ENCODE measurements around the gene EDA. TPM values are rescaled to one million over a fixed set of nuclear protein-coding genes. Genes with fewer than 3 reads are reported as not detected.

EDA gene
- total and polyA plus RNA-seq, 2 of the 13 experiments (the other 11 are each of a cell fraction or from before 2014, with no cell fraction given) = 8.8 to 11.2 TPM

DNA sequence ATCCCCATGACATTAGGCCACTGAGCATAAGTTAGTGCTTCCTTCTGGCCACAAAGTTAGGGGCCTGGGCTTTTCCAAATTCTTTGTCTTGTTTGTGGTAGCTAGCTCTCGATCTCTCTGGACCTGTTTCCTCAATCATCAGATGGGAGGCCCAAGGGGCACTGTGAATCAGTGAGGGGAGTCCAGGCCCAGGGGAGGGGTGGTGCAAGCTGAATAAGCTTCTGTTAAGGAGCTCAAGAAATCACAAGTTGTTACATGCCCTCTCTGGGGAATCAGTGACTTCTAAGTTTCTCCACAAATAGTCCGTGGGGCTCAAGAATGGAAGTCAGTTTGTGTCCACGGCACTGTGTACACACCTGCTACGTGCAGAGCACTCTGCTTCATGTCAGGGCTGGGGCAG, 418.7 kb downstream of the EDA start:
- Histone ChIP-seq H3K9me3 (ENCODE audit: low read length) (no peaks in the 10 kb centered on the region), H3K4me1 (ENCODE audit: insufficient read depth, low read length) (peaks cover 17% of the 10 kb centered on the region), H3K27ac (ENCODE audit: extremely low read length, insufficient read depth, low read length) (no peak overlapping the region), H3K9ac (ENCODE audit: insufficient read depth, low read depth, low read length) (no peak overlapping the region), H3K79me2 (ENCODE audit: insufficient read depth, low read length) (no peaks in the 10 kb centered on the region), H3K4me3 (replicated peaks in 1 of 3; ENCODE audit: insufficient read depth in 1 of 3, low read depth in 2 of 3, low read length in 3 of 3) (no peak overlapping the region), H3K36me3 (replicated peaks in 1 of 2; ENCODE audit: control insufficient read depth in 1 of 2, insufficient read depth in 2 of 2, low read length in 2 of 2) (no peaks in the 10 kb centered on the region), H4K20me1 (ENCODE audit: insufficient read depth, low read length) (no peaks in the 10 kb centered on the region), H3K27me3 (ENCODE audit: control insufficient read depth in 1 of 2, insufficient read depth in 2 of 2, low read length in 2 of 2) (no peaks in the 10 kb centered on the region), H2AFZ (ENCODE audit: low read length) (no peak overlapping the region), H3K4me2 (ENCODE audit: low read depth, low read length) (no peak overlapping the region)
- BruUV-seq (replicated peaks) = no TSS peak
- FAIRE-seq = no peak
- intact Hi-C loops (cut with micrococcal nuclease; ENCODE audit: unreplicated experiment) = loop anchor here (5.0 kb wide), 2 partner anchors 63 to 542 kb away; no protein-coding TSS in a partner anchor
- WGBS (ENCODE audit: low lambda C conversion rate) = no CpG with 5 or more reads among the region's 4 CpGs
- DNase-seq (ENCODE audit: low spot score) = no peak
- POLR2A ChIA-PET = no interaction called here
- no peak for ATAC-seq
- TF ChIP-seq RFXANK (CRISPR knock-in tag; IDR thresholded peaks at IDR 0.05) (no peak), ZSCAN20 (CRISPR knock-in tag; IDR thresholded peaks at IDR 0.05; ENCODE audit: borderline replicate concordance) (no peak), ZNF18 (CRISPR knock-in tag; IDR thresholded peaks at IDR 0.05; ENCODE audit: insufficient replicate concordance) (no peak), TOE1 (CRISPR knock-in tag; IDR thresholded peaks at IDR 0.05) (no peak), ARNT (IDR thresholded peaks at IDR 0.05) (no peak), TBX2 (CRISPR knock-in tag; IDR thresholded peaks at IDR 0.05; ENCODE audit: borderline replicate concordance) (no peak), ZNF768 (CRISPR knock-in tag; IDR thresholded peaks at IDR 0.05) (no peak)
- TF ChIP-seq, protein P1, sequence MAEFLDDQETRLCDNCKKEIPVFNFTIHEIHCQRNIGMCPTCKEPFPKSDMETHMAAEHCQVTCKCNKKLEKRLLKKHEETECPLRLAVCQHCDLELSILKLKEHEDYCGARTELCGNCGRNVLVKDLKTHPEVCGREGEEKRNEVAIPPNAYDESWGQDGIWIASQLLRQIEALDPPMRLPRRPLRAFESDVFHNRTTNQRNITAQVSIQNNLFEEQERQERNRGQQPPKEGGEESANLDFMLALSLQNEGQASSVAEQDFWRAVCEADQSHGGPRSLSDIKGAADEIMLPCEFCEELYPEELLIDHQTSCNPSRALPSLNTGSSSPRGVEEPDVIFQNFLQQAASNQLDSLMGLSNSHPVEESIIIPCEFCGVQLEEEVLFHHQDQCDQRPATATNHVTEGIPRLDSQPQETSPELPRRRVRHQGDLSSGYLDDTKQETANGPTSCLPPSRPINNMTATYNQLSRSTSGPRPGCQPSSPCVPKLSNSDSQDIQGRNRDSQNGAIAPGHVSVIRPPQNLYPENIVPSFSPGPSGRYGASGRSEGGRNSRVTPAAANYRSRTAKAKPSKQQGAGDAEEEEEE (CRISPR knock-in tag; IDR thresholded peaks at IDR 0.05; ENCODE audit: borderline replicate concordance) = no peak
- in situ Hi-C loops (cut with HindIII; ENCODE audit: extremely low pct_ligation_motif_present, low pct_unique_long_range_greater_than_20kb) = loop anchor here (5.0 to 10.0 kb wide), 2 partner anchors 60 to 542 kb away; no protein-coding TSS in a partner anchor
- CTCF ChIA-PET (ENCODE audit: low intra/inter-chr PET ratio, low total read pairs) = no interaction called here
